ENCODE measurements around the gene TAF1B.

TAF1B gene

GRCh38 chr2:9945596-9945995 is 102.3 kb downstream of the TAF1B start:
- DNase-seq, result no peak

DNA sequence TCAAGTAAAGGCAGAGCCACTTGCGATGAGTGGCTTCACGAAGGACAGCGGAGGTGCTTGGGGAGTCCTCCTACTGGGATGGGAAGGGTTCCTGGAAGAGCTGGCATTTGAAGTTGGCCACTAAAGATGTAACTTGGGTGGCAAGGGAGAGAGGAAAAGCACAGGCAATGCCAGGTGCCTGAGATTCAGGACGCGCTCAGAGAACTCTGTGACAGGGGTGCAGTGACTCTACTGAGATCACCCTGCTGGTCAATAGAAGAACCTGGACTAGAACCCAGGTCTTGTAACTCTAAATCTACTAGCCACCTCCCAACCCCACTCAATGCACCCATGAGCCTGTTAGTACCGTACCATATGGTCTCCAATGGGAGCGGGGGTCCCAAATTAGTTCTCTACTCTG is 102.8 kb downstream of the TAF1B start:
- DNase-seq, result no peak

- no peak for DNase-seq
Observed at GRCh38 chr2:9946818-9947217, 103.5 kb downstream of the TAF1B start.

DNA sequence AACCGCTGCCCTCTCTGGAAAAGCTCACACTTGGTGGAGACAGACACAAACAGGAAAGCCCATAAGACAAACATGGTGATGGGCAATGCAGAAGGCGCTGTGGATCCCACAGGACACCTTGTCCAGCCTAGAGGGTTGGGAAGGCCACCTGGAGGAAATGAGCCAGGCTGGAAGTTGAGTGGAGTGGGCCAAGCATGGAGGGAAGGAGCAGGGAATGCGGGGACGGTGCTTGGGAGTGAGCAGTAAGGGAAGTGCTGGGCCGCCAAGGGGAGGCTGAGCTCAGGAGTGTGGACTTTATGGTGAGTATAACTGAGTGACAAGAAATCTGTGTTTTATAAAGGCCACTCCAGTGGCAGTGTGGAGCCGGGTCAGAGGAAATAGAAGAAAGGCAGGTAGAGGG is 105.4 kb downstream of the TAF1B start:
- no peak for DNase-seq

GRCh38 chr2:9949239-9949991 is 106.1 kb downstream of the TAF1B start:
- DNase-seq, result no peak

DNA sequence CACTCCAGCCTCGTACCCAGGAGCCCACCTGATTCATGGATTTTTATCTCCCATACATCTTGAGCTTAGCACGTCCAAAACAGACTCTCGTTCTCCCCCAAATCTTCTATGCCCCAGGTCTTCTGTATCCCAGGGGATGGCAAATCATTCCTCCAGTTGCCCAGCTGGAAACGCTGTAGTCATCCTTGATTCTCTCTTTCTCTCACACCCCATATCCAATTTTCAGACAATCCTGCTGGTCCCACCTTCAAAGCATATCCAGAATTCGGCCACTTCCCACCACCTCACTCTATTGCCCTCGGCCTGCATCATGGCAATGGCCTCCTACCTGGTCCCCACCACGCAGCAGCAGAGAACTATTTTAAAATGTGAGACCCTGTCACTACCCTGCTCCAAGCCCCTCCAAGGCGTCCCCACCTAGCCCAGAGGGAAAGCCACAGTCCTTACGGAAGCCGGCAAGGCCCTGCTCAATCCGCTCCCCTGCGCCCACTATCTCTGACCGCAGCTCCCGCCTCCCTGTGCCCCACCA is 106.8 kb downstream of the TAF1B start:
- DNase-seq, result no peak

DNA sequence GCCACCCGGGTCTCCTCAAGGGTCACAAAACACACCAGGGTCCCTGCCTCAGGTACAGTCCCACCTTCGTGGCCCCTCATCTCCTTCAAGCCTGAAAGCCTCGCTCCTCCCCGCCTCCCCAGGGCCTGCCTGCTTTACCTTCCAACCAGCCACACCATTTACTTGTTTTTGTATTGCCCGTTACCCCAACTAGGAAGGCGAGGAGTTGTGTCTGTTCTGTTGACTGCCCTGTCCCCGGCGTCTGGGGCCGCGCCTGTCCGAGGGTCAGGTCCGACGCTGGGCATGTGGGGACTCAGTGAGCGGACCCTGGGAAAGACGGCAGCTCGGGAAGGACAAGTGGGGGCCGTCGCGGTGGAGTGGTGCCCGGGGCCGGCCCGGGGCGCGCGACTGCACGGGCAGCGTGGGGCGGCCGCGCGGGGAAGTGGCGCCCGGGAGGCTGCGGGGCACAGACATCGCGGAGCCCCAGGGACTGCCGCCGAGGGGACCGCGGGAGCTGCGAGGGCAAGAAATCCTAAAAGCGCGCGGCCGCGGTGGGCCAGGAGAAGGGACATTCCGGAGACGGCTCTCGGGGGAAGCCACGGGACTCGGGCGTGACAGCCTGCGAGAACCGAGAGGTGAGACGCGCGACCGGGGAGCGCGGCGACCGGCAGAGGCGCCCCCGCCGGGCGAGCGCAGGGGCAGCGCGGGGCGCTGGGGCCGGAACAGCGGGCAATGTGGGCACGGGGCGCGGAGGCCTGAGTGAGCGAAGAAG is 107.4 kb downstream of the TAF1B start:
- DNase-seq, result no peak

DNA sequence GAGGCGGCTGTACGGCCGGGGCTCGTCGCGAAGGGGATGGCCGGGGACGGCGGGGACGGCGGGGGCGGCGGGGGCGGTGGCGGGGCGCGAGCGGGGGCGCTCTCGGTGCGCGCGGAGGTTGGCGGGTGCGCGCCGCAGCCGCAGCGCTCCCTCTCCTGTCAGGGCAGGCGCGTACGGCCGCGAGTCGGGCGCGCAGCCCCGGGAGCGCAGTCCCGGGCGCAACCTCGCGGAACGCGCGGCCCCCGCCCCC is 107.9 kb downstream of the TAF1B start:
- DNase-seq, result no peak

DNA sequence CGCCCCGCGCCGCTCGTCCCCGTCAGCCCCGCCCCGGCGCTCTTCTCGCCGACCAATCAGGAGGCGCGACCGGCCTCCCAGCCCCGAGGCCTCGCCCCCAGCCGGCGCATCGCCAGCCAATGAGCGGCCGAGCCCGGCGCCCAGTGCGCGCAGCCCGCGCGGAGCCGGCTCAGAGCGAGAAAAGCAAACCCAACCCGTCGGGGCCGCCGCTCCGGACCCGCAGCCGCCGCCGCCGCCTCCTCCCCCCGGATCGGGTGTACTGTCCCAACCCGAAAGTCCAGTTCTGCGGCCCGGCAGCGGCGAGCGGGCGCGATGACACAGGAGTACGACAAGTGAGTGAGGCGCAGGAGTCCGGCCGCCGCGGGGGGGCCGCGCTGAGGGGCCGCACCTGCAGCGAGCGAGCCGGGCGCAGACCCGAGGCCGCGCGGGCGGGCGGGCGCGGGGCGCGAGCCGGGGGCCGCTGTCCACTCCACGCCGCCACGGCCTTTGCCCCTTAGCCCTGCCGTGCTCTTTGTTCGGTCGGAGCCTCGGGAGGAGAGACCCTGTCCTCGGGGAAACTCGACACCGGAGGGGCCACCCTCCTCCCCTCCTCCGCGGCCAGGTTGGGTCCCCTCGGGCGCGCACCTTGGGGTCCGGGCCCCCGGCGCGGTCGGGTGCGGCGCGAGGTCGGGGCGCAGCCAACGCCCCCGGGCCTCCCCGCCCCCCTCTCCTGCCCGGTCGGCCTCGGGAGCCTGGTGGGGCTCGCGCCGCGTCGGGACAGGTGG is 108.4 kb downstream of the TAF1B start, which contains the start of gene GRHL1:
TSS of gene GRHL1 (plus strand) at position 172 of the 764 bp plus-strand sequence. CDS start at position 313, 141 bp downstream.
- DNase-seq, result peak; percentile 85

- DNase-seq, result no peak
Observed at GRCh38 chr2:9952286-9952737, 109.0 kb downstream of the TAF1B start.

DNA sequence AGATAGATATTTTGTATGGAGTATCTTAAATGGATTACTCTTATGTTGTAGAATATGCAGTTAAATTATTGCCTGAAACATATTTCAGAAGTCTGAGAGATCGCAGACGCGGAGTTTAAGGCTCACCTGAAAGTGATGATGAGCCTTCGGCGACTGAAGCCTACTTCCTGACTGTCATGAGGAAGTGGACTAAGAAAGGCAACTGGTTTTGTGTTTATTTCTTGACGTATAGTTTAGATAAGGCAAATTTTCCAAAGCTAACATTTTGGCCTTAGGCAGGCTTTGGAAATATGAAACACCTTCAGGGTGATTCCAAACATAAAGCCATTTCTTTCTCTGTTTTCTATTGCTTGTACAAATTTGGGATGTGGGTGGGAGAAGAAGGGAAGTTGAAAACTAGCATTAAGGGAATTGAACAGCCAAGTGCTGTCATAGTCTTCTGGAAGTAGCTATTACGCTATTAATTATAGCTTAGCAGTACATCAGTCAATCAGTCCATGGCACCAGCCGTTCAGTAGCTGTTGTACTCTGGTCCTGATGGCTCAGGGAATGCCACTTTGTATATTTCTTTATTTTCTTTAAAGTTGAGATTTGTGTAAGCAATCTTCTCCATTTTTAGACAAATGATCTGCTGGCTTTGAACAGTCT is 109.7 kb downstream of the TAF1B start:
- DNase-seq, result no peak

GRCh38 chr2:9954136-9954535 is 110.9 kb downstream of the TAF1B start:
- DNase-seq, result no peak

DNA sequence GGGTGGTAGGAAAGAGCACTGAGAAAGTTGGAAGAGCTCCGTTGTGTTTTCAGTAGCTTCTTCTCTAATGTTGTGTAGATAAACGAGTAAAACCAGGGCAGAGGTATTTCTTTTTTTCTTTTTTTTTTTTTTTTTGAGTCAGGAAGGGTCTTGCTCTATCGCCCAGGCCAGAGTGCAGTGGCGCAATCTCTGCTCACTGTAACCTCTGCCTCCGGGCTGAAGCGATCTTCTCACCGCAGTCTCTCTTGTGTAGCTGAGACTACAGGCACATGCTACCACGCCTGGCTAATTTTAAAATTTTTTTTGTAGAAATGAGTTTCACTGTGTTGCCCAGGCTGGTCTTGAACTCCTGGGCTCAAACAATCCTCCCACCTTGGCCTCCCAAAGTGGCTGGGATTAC is 114.8 kb downstream of the TAF1B start:
- DNase-seq, result no peak

GRCh38 chr2:9959262-9959661 is 116.0 kb downstream of the TAF1B start:
- no peak for DNase-seq

GRCh38 chr2:9961013-9961412 is 117.7 kb downstream of the TAF1B start:
- DNase-seq, result no peak

GRCh38 chr2:9964334-9964980 is 121.2 kb downstream of the TAF1B start:
- no peak for DNase-seq

- no peak for DNase-seq
Observed at GRCh38 chr2:9965119-9965822, 122.0 kb downstream of the TAF1B start.

DNA sequence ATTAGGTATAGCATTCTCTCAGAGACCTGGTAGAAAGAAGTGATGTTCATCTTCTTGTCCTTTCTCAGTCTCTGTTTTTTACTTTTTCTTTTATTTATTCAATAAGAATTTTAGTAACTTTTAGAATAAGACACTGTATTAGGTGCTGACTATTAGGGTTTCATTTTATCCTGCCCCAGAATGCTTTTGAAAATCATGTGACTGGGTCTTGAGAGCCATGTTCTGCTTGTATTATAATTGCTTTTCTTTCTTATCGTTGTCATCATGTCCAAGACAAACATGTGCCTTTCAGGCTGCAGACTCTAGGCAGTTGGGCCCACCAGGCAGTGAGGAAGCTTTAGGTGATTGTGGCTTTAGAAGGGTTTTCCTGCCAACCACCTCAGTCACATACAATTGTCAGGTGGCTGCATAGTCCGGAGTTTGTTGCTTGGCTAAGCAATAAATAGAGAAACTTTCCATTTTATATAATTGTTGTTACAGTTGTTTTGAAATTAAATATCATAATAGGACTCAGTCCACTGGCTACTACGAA is 123.3 kb downstream of the TAF1B start:
- no peak for DNase-seq

GRCh38 chr2:9967053-9967775 is 123.9 kb downstream of the TAF1B start:
- DNase-seq, result no peak

- no peak for DNase-seq
Observed at GRCh38 chr2:9968553-9969497, 125.6 kb downstream of the TAF1B start.

Data from NCI-H1092 (cell line).